Retinal pigment epithelial cell (primary cell): ENCODE measurements around the gene ZFYVE9.
"Not testable (repeated sequence)": the region's sequence is repeated elsewhere in the genome, so short reads cannot be mapped to it uniquely, and the experiment has no call there.

ENCODE experiments used
- DNase-seq: peaks from one replicate; pipeline ENCODE4 v3.0.0-alpha.2; 2010; ENCODE audit warnings: low read depth
- H3K4me3 ChIP-seq: 2 replicates; pipeline ENCODE4 v1.5.1; 2011; ENCODE audit warnings: mild to moderate bottlenecking, low read length, control low read depth, moderate library complexity
- TF ChIP-seq, protein P1 (sequence below): conservative IDR thresholded peaks from 2 replicates; pipeline ENCODE4 v1.5.1; 2011; ENCODE audit warnings: low read depth, low read length, control low read depth, inconsistent platforms

ZFYVE9 gene

DNA sequence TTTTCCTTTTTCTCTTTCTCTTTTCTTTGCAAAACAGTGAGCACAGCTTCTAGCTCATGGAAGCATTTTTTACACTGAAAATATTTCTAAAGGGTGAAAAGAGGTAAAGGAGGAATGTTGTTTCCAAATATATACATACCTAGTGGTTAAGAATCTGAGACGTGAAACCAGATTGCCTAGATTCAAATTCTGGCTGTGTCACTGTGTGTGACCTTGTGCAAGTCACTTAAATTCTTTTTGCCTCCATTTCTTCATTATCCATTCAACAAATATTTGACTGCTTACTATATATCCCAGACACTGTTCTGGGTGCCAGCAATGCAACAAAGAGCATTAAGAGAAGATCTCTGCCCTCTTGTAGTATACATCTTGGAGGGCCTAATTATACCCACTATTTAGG is 53.3 kb downstream of the ZFYVE9 start:
- TF ChIP-seq, protein P1, sequence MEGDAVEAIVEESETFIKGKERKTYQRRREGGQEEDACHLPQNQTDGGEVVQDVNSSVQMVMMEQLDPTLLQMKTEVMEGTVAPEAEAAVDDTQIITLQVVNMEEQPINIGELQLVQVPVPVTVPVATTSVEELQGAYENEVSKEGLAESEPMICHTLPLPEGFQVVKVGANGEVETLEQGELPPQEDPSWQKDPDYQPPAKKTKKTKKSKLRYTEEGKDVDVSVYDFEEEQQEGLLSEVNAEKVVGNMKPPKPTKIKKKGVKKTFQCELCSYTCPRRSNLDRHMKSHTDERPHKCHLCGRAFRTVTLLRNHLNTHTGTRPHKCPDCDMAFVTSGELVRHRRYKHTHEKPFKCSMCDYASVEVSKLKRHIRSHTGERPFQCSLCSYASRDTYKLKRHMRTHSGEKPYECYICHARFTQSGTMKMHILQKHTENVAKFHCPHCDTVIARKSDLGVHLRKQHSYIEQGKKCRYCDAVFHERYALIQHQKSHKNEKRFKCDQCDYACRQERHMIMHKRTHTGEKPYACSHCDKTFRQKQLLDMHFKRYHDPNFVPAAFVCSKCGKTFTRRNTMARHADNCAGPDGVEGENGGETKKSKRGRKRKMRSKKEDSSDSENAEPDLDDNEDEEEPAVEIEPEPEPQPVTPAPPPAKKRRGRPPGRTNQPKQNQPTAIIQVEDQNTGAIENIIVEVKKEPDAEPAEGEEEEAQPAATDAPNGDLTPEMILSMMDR = no peak
- no peak for DNase-seq
- no peak overlapping the region for H3K4me3 ChIP-seq

DNA sequence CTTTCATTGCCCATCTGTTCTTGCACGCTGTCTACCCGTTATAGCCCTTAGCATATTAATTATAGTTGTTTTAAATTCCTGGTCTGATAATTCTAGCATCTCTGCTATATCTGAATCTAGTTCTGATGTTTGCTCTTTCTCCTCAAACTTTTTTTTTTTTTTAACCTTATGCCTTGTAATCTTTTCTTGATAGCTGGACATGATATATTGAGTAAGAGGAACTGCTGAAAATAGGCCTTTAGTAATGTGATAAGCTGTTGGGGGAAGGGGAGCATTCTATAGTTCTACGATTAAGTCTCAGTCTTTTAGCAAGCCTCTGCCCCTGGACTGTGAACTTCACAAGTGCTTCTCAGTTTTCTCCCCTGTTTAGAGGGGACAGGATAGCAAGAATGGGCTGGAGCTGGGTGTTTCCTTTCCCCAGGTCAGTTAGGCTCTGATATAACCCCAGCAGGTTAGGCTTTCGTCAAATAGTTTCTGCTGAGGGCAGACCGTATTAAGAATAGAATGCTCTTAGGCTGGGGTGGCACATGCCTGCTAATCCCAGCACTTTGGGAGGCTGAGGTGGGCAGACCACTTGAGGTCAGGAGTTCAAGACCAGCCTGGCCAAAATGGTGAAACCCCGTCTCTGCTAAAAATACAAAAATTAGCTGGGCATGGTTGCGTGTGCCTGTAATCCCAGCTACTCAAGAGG is 62.2 kb downstream of the ZFYVE9 start:
- DNase-seq = no peak
- TF ChIP-seq, protein P1 = no peak

DNA sequence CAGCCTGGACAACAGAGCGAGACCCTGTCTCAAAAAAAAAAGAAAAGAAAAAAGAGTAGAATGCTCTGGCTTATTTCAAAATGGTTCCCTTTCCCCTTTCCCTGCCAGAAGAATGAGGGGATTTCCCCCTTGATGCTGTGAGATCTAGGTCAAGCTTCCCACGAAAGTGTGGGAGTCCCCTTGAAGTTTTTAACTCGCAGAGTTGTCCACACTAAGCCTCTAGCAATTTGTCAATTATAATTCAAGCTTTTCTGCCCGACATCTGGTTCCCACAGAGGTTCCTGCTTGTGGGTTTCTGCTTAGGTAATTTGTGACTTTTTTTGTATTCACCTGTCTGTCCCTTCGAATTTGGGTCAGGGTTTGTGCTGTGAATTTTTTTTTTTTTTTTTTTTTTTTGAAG is 62.8 kb downstream of the ZFYVE9 start:
- no peak overlapping the region for H3K4me3 ChIP-seq
- TF ChIP-seq, protein P1 = no peak
- no peak for DNase-seq

More for the DNA sequence above, 62.2 kb downstream of the ZFYVE9 start:
- no peak overlapping the region for H3K4me3 ChIP-seq

DNA sequence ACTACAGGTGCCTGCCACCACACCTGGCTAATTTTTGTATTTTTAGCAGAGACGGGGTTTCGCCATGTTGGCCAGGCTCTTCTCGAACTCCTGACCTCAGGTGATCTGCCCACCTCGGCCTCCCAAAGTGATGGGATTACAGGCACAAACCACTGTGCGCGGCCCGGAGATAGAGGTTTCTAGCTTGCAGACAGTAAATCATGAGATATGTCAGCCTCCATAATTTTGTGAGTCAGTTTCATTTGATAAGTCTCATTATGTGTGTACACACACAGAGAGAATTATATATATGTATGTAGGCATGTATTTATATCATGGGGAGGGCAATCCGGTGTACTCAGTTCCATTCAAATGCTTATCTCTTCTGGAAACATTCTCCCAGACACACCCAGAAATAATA is 64.8 kb downstream of the ZFYVE9 start:
- not testable (repeated sequence) for DNase-seq, H3K4me3 ChIP-seq

DNA sequence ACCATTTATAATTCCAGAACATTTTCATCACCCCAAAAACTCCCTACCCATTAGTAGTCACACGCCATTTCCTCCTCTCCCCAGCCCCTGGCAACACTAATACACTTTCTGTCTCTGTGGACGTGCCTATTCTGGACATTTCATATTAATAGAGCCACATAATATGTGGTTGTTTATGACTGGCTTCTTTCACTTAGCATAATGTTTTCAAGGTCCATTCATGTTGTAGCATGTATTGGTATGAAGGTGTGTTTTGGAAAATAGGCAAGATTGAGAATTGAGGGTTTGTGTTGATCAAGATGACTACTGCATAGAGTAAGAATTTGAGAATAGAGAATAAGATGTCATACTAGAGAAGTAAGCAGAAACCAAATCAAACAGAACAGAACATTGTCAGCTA is 67.5 kb downstream of the ZFYVE9 start:
- no peak for DNase-seq
- H3K4me3 ChIP-seq = no peak overlapping the region
- TF ChIP-seq, protein P1 = no peak

DNA sequence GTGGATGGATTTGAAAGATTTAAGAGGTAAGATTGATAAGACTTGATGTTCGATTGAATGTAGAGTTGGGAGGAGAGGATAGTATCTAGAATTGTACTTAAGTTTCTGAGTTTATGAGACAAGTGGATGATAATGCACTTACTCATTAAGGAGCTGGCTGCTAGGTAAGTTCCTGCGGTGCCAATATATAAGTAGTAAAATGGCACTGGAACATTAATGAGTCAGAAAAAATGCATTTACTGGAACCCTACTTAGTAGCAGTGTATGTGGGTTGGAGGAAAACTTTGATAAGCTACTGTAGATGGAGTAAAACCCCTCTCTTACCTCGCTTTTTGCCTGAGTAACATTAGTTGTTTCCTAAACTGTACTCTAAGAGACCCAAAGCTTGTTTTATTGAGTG is 68.2 kb downstream of the ZFYVE9 start:
- TF ChIP-seq, protein P1 = no peak
- DNase-seq = no peak
- H3K4me3 ChIP-seq = no peak overlapping the region

DNA sequence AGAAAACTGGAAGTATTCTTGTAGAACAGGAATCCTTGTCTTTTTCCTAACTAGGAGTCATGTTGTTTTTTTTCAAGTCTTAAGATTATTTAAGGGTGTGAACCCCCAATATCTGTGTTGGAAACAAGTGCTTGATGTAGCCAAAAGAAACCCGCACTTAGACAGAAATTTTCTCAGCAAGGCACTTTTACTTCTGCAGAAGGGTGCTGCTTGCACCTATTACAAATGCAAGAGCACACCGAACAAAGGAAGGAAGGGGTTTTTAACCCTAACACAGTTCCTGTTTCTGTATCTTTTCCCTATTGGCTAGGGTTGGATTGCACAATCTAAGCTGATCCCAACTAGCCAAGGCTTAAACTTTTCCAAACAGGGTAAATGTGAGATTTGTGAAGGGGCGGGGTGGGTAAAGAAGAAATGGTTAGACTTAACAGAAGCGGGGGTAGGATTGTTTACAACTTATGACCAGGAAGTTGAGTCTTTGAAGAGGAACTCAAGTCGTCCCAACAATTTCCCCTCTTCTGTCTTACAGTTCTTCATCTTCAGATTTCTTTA is 75.1 kb downstream of the ZFYVE9 start:
- H3K4me3 ChIP-seq = no peak overlapping the region
- TF ChIP-seq, protein P1 = no peak
- DNase-seq = no peak
